Dermis blood vessel endothelial cell (primary cell): ENCODE results near the gene TLE4. TPM values are rescaled to one million over a fixed set of nuclear protein-coding genes. Genes with fewer than 3 reads are reported as not detected.

Experiments
- DNase-seq: peaks from one replicate; pipeline ENCODE4 v3.0.0; 2010
- total RNA-seq: library from RNA; depleted of rRNA; stranded (reverse); fragments of >200 nt; gene quantifications from 2 replicates; pipeline ENCODE4 v1.2.3, GENCODE V29; 2014

The TLE4 gene
- total RNA-seq, 1 donor from 2014 or later = 23.7 TPM

- no peak for DNase-seq
Observed at GRCh38 chr9:79693750-79694149, 122.0 kb downstream of the TLE4 start.

- no peak for DNase-seq
Observed at GRCh38 chr9:79694208-79694607, 122.4 kb downstream of the TLE4 start.

GRCh38 chr9:79694676-79695400 is 123.1 kb downstream of the TLE4 start:
- DNase-seq = no peak

GRCh38 chr9:79695531-79696175 is 123.9 kb downstream of the TLE4 start:
- no peak for DNase-seq

- no peak for DNase-seq
Observed at GRCh38 chr9:79698967-79699366, 127.2 kb downstream of the TLE4 start.

GRCh38 chr9:79699479-79699878 is 127.7 kb downstream of the TLE4 start:
- DNase-seq = no peak

- DNase-seq = no peak
Observed at GRCh38 chr9:79700607-79701360, 129.0 kb downstream of the TLE4 start.

GRCh38 chr9:79701651-79702050 is 129.9 kb downstream of the TLE4 start:
- DNase-seq = no peak

GRCh38 chr9:79705704-79706103 is 133.9 kb downstream of the TLE4 start:
- DNase-seq = no peak

- no peak for DNase-seq
Observed at GRCh38 chr9:79706512-79706911, 134.7 kb downstream of the TLE4 start.

GRCh38 chr9:79707589-79707988 is 135.8 kb downstream of the TLE4 start:
- DNase-seq = no peak

GRCh38 chr9:79708541-79708940 is 136.8 kb downstream of the TLE4 start:
- DNase-seq = no peak

- DNase-seq = no peak
Observed at GRCh38 chr9:79709743-79710674, 138.2 kb downstream of the TLE4 start.

- no peak for DNase-seq
Observed at GRCh38 chr9:79711874-79712273, 140.1 kb downstream of the TLE4 start.

- no peak for DNase-seq
Observed at GRCh38 chr9:79719021-79719420, 147.3 kb downstream of the TLE4 start.

GRCh38 chr9:79719989-79720388 is 148.2 kb downstream of the TLE4 start:
- DNase-seq = no peak

GRCh38 chr9:79731171-79731890 is 159.6 kb downstream of the TLE4 start:
- no peak for DNase-seq

GRCh38 chr9:79735023-79735779 is 163.4 kb downstream of the TLE4 start:
- DNase-seq = no peak

GRCh38 chr9:79736051-79736450 is 164.3 kb downstream of the TLE4 start:
- DNase-seq = no peak

- DNase-seq = no peak
Observed at GRCh38 chr9:79741381-79741780, 169.6 kb downstream of the TLE4 start.

- no peak for DNase-seq
Observed at GRCh38 chr9:79742110-79742721, 170.5 kb downstream of the TLE4 start.
